ENCODE data around the gene MGMT.

MGMT gene

GRCh38 chr10:129807211-129807610 lies 340.2 kb downstream of the MGMT start:
- no peak for DNase-seq (ENCODE audit: low spot score)

GRCh38 chr10:129808092-129808983 lies 341.3 kb downstream of the MGMT start:
- DNase-seq (ENCODE audit: low spot score) = no peak

DNA sequence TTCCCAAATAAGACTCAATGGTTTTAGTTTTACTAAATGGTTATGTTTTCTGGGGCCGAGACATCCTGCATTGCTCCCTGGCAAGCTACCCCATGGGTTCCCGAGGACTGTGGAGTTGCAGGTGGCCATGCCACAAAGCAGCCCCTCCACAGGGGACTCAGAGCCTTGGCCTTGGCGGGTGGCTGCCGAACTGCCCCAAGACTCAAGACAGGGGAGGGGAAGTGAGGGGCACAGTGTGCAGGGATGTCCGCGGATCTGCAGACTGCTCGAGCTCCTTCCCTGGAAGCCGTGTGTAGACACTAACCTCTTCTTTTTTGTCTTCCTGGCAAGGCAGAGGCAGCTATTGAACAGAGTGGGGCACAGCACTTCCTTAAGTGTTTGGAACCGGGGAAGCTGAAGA lies 342.4 kb downstream of the MGMT start:
- DNase-seq (ENCODE audit: low spot score) = no peak

DNA sequence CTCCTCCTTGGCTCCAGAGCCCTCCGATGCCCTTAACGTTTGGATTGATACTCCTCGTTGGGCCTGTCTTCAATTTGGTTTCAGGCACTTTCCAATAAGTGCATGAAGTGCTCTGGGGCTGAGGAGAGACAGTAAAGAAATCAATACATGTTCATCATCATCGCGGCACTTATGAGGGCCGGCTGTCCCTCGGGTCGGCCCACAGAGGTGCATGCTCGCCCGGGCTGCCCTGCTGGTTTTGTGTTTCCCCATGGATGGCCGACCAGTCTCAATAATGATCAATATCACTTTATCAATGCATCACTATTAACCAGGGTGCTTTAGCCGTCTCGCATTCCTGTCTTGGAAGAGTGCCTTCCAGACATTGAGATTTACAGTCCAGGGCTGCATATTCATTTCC lies 342.8 kb downstream of the MGMT start:
- DNase-seq (ENCODE audit: low spot score) = no peak

DNA sequence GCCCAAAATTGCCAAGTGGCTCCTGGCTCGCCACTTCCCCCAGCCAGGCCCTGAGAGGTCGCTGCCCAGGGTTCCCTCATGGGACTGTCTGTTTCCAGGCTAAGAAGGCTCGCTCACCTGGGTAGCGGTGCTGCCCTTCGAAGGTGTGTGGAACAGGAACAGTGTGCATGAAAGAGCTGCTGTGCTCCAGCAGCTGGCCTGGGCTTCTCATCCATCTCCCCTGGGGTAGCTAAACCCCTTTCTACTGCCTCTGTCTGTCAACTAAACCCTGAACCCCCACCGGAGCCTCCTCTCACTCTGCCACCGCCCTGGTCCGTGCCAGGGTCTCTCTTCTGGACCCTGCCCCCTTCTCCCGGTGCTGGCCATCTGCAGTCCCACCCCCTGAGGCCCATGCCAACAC lies 344.2 kb downstream of the MGMT start:
- DNase-seq (ENCODE audit: low spot score) = no peak

GRCh38 chr10:129812398-129812797 lies 345.4 kb downstream of the MGMT start:
- DNase-seq (ENCODE audit: low spot score) = no peak

DNA sequence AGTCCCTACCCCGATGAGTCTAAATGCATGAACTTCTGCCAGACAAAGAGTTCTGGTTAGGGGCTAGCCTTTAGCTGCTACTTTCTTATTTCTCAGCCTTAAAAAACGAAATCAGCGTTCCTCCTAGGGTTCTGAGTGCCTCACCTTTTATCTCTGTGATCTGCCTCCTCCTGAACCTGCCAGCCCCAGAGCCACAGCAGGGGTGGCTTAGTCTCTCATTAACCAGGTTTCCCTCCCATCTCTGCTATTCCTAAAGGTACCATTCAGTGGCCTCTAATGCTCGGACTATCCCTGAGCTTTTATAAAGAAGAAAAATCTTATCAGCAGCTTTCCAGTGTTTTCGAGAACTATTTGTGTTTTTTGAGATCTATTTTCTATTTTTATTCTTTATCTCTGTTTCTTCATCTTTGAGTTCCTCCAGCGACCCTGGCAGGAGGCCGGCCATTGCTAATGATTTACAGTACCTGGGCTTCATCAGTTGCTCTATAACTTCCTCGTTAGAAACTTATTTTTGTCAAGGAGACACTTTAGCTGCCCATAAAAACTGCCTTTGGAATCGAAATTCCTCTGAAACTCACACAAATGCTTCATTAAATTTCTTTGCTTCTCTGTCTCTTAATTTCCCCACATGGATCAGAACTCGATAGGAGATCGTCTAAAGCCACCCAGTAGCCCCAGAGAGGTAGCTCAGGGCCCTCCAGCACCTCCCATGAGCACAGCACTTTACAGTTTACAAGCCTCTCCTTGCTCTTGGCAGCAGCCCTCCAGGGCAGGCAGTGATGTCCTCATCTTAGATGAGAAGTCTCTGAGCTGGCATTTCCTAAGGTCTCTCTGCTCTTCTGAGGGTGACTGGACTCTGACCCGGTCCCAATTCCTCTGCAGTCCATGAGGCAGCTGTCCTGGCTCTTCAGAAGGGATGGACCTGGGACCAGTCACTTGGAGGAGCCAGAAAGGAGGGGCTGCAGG lies 347.9 kb downstream of the MGMT start:
- DNase-seq (ENCODE audit: low spot score) = no peak

DNA sequence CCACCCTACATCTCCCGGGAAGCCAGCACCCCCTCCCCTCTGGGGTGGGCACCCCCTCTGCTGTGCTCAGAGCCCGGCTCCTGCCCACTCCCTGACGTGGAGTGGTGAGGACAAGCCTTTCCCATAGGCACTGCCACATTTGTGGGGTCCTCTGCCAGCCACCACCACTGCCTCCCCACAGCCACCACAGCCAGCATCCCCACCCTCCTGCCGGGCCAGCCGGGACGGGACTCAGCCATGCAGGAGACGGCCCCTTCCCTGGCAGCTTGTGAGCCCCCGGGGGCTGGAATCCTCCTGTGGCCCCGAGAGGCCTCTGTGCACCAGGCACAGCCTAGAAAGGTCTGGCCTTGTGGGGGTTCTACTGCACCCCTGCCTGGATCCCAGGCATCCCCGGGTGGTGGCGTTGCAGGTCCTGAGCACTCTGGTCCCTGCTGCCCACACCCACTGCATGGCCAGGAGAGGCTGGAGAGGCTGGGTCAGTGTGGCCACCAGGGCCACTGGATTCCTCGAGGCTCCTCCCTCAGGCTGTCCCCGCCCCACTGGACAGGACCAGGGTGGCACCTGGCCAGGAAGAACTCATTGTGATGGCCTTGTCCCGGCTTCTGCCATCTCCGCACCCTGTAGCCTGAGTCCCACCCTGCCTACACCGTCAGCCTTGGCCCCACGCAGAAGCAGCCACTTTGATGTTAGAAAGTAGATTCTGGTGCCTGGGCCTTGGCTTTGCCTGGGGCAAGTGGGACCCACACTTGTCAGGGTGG lies 349.0 kb downstream of the MGMT start:
- no peak for DNase-seq (ENCODE audit: low spot score)

DNA sequence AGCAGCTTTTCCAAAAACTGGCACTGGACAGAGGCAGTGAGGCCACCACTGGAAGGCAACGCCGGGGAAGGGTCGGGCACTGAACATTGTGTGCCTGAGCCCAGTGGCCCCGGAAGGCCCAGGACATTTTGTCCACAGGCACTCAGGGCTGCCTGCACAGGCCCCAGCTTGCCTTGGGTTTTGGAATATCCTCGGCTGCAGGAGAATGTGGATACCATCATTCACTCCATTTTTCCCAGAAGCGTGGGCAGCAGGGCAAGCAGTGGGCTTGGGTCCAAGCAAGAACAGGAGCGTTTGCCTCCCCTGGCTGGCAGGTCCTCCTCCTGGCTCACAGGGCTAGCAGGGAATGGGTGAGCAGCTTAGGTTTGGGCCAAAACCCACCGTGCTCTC lies 349.6 kb downstream of the MGMT start:
- no peak for DNase-seq (ENCODE audit: low spot score)
